ENCODE data around the gene ARNT2. TPM values are rescaled to one million over a fixed set of nuclear protein-coding genes. Genes with fewer than 3 reads are reported as not detected.
"Not testable (repeated sequence)": the region's sequence is repeated elsewhere in the genome, so short reads cannot be mapped to it uniquely, and the experiment has no call there.

Gene ARNT2
- polyA plus RNA-seq, 1 donor, result 6.2 TPM

DNA sequence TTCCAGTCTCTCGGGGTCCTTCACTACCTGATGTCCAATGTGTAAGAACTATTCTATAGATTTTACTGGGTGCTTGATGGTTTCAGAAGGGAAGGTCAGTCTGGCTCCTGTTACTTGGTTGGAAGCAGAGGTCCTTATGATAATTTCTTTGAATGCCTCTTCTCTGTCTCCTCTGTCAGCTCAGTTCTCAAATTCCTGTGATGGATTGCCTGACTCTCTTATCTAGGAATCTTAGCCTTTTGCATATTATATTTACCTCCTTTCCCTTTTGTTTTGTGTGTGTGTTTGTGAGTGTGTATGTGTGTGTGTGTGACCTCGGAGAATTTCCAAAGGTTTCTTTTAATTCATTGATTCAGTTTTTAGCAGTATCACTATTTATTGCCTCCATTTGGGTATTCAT lies 88.2 kb downstream of the ARNT2 start:
- no peak for DNase-seq

DNA sequence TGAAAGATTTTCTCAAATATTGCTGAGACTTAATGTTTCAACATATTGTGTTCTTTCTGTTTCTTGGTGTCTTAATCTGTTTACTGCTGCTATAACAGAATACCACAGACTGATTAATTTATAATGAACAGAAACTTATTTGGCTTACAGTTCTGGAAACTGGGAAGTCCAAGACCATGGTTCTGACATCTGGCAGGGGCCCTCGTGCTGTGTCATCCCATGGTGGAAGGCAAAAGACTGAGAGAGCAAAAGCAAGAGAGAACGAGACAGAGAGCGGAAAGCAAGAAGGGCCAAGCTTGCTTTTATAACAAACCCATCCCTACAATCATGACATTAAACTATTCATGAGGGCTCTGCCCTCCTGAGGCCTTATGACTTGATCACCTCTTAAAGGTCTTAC lies 88.7 kb downstream of the ARNT2 start:
- no peak for DNase-seq

DNA sequence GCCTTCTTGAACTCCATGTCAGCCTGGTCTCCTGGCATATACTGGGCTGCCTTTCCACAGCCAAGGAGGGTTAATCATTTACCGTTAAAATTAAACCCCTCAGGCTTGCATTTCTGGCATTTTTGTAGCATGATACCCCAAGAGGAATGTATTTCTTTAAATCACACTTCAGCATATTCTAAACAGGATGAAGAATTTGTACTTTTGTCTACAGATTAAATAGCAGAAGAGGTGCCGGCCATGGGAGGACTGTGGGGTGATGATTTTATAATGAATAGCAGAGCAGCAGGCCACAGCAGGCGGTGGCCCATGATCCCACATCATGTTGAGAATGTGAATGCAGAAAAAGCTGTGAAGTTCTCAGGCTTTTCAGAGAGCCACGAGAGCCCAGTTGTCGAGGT lies 90.2 kb downstream of the ARNT2 start:
- no peak for DNase-seq

DNA sequence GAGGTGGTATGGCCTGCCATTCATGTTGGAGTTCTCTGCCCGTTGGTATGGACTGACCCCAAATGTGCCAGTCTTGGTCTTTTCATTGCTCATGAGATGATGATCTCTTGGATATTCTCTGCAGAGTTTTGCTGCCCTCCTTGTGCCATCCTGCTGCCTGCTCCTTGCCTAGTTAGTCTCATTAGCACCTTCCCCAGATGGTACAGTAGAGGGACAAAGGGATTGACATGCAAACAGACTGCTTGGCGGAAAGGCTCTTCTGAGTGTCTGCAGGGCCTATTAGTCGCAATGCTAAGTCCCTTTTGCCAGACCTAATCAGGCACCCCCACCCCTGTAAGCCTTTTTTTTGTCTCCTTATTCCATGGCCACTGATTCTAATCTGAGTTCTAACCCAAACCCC lies 90.6 kb downstream of the ARNT2 start:
- no peak for DNase-seq

DNA sequence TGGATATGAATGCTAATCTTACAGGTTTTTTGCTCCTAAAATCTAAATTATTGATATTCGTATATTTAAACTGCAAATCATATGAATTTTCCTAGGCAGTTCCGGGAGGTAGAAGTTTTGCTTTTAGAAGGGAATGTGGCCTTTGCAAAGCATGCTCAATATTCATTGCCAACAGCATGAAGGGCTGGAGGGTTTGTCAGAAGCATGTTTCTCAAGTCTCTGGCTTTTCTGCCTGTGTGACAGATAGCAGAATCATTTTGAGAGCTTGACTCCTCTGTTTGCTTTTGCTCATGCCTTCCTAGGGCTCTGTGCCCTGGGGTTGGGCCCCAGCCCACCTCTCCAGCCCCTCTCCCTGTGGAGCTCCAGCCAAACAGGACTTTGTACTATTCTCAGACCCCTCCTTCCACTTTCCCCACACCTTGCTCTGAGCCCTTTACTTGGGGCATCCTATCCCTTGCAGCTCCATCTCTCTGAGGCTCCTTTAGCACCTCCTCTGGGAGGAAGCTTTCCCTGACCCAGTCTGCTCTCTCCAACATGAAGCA lies 91.3 kb downstream of the ARNT2 start:
- DNase-seq, result no peak

DNA sequence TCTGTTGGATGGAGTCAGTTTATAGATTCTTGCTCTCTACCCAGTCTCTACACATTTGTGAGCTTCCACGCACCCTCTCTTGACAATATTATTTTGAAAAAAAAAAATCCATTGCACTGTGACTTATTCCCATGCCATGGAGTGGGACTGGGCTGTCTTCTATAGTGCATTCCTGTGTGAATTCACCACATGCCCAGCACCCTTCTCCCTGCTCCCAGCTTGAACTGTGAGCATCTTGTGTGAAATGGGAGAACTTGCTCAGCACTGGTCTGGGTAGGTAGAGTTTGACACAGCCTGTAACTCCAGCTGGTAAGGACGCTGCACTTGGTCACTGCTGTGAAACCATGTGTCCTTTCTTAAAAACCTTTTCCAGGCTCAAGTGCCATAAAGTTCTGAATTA lies 91.9 kb downstream of the ARNT2 start:
- no peak for DNase-seq

DNA sequence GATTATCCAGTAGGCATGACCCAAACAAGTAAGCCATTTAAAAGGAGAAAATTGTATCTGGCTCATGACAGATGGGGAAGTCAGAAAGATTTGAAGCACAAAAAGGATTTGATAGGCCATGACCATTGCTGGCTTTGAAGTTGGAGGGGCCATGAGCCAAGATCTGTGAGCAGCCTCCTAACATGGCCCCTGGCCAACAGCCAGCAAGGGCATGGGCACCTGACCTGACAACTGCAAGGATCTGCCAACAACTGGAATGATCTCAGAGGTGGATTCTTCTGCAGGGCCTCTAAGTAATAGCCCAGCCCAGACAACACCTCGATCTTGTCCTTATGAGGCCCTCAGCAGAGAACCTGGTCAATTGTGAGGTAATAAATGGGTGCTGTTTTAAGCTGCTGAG lies 93.0 kb downstream of the ARNT2 start:
- DNase-seq, result no peak

DNA sequence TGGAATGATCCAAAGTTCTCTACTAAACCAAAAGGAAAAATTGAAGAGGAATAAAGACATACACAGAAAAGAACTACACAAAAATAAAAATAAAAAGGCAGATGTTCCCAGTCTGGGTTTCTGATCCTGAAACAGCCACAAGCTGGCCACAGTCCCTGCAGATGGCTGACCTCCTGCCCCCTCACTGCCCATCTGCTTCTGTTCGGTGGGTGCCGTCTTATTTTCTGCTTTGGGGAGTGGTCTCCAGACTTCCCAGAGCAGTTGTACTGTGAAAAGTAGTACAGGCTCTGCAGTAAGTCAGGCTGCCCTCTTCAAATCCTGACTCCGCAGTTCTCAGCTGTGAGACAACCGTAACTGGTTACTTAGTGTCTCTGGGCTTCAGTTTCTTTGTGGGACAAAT lies 94.5 kb downstream of the ARNT2 start:
- no peak for DNase-seq

DNA sequence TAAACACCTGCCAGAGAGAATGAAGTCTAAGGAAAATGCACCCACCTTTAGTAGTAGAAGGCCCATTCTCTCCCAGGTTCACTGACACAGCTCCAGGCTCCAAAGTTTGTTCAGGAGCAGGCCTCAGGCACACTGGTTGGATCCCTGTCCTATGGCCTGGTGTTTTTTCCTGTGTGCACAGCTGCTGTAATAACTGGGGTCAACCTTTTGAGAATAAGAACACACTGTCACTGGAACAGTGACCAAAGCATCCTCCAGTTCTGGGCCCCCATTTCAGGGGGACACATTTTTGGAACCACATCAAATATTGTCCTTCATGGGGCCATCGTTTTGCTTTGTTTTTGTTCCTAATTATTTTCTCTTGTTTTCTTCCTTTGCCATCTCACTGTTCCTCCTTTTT lies 95.8 kb downstream of the ARNT2 start:
- no peak for DNase-seq

DNA sequence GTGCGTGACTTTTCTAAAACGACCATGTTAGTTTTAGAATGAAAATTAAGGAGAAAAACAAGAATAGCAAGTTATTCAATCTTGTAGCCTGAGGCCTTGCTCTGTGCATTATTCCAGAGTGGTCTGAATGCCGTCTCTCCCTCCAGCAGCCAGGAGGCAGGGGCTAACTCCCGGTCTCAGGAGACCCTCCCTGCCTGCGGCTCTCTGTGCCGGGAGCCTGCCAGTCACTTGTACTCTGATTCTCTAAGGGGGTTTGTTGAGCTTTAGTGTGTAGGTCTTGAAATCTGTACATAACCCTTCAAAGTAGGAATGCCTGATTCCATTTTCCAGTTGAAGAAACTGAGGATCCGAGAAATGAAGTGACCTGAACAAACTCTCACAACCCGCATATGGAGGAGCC lies 97.3 kb downstream of the ARNT2 start:
- no peak for DNase-seq

DNA sequence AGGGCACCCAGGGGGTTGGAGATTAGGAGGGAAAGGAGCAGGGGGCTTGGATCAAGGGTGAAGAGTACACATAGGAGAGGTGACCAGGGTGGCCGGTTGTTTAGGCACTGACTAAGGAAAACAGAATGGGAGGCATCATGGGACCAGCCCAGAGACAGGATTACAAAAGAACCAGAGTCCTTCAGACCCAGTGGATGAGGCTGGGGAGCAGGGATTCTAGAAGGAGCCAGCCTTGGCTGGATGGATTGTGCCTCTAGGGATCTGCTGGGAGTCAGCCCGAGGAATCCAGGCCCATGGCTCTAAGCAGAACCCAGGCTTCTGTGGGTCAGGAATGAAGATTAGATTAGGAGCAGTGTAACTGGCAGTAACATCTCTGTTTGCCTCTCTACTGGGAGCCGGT lies 98.6 kb downstream of the ARNT2 start:
- no peak for DNase-seq

DNA sequence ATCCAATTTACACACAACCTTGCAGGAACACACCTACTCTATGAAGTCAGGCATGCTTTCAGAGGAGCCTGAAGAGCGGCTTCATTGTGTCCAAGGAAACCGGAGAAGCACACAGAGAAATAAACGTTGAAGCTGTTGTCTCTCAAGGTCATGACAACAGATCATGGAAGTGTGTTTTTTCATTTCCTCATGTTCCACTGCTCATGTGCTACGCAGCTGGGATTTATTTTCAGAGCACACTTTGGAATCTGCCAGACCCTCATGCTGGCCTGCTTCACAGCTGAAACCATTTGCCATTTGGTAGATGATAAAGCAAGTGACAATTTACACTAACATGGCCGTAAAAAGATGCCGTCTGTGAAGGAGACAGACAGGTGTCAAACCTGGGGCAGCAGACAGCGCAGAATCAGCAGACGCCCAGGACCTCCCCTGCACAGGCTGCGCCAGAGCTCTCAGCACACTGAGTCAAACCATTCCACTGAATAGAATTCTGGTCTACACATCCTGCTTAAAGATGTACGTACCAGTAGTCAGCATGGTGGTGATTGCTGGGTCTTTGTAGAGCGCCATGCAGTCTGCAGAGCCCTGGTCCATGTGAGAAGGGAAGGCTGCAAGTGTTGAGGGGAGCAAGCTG lies 99.3 kb downstream of the ARNT2 start:
- DNase-seq, result no peak

DNA sequence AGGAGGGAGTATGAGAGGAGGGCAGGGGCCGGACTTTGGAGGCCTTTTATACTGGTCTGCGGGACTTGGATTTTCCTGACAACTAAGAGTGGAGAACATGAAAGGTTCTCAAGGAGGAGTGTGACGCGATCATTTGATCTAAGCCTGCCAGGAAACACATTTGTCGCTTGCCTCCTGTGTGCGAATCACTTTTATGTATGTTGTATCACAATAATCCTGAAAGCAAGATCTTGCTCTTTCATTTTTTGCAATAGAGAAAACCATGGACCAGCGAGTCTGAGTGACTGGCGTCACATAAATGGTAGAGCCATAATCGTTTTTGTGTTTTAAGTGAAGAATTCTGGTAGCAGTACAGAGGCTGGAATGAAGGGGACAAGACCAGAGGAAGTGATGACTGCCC lies 100.7 kb downstream of the ARNT2 start:
- DNase-seq, result no peak

DNA sequence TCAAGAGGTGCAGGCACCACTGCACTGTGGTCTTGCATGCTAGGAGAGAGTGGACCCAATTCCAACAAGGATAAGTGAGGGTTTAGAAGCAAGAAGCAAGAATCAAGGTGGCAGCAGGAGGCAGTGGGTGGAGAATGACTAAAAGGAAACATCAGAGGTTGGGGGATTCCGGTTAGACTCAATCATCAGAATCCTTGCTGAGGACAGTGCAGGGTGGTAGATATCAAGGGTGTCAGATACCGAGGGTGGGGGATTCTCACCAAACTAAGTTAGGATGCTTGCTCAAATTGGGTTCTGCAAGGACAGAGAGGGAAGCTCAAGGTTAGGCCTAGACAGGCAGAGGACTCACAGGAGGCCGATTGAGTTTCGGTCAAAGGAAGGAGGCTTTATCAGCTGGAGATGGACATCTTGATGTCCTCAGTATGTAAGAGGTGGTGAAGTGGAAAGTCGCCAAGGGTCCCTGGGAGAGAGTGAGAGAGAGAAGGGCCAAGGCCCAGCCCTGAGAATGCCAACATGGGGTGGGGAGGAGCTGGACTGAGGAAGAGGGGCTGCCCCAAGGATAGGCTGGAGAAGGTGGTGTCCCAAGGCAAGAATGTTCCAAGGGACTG lies 102.2 kb downstream of the ARNT2 start:
- no peak for DNase-seq

DNA sequence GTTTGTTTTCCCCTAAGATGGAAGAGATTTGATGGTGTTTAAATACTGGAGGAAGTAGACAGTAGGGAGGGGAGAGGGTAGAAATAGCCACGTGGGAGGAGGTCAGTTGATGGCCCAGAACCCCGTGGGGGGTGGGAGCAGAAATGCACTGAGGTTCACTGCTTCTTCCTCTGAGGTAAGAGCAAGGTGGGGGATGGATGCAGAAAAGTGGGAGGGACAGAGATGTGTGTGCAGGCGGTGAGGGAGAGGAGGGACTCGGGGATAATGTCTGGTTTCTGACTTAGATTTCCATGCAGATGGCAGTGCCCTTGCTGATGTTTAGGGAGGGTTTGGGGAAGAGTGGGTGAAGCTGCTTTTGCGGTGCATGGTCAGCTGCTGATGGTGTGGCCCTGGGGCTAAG lies 102.9 kb downstream of the ARNT2 start:
- no peak for DNase-seq

DNA sequence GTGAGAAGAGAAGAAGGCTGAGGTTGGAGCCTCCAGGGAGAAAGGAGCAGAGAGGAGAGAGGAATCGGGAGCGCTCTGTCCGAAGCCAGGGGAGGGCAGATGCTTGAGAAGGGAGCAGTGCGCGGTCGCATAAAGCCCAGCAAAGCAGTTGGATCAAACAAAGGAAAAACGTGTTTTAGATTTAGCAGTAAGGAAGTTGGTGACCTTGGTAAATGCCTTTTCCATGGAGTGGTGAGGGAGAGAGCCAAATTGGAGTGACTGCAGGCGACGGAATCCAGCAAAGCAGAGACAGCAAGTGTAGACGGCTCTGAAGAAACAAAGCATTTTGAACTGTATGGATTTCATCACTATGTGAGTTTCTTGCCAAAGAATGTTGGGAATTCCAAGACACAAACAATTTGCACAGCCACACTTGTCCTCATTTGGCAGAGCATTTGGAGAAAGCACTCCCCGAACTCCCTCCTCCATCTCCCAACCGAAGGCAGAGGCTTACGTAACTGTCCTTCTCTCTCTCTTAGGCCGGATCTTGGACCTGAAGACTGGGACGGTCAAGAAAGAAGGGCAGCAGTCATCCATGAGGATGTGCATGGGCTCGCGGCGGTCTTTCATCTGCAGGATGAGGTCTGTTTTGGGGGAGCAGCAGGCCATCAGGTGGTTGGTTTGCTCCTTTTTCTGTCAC lies 103.6 kb downstream of the ARNT2 start:
- DNase-seq, result no peak

DNA sequence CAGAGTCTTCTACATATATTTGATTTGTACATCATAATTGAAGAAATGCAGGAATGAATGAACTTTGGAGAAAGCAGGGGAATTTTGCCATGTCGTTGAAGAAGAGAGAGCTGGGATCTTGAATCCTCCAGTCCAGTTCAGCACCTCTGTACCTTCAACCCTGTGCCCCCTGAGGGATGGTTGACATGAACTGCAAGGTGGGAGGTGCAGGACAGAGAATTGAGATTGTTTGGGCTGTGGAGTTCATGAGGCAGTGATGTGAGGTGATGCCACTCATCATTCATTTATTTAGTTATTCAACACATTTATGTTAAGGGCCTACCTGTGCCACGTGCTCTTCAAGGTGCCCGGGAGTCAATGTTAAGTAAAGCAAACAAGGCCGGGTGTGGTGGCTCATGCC lies 104.6 kb downstream of the ARNT2 start:
- DNase-seq, result no peak

DNA sequence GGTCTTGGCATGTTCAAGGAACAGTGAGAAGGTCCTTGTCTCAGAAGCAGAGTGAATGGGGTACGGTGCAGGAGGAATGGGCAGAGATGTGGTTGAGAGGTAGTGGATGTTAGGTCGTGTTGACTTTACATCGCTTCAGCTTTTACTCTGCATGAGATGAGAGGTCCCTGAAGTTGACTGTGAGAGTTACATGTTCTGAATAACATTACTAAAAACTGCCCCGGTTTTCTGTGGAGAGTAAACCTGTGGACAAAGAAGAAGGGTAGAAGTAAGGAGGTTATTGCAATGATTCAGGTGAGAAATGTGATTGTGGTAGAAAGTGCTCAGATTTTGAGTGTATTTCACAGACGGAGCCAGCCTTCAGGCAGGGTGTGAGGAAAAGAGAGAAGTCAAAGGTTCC lies 105.6 kb downstream of the ARNT2 start:
- no peak for DNase-seq

DNA sequence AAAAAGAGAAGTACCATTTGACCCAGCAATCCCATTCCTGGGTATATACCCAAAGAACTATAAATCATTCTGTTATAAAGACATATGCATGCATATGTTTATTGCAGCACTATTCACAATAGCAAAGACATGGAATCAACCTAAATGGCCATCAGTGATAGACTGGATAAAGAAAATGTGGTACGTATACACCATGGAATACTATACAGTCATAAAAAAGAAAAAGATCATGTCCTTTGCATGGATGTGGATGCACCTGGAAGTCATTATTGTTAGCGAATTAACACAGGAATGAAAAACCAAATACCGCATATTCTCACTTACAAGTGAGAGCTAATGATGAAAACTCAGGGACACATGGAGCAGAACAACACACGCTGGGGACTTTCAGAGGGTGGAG lies 106.8 kb downstream of the ARNT2 start:
- not testable (repeated sequence) for DNase-seq

DNA sequence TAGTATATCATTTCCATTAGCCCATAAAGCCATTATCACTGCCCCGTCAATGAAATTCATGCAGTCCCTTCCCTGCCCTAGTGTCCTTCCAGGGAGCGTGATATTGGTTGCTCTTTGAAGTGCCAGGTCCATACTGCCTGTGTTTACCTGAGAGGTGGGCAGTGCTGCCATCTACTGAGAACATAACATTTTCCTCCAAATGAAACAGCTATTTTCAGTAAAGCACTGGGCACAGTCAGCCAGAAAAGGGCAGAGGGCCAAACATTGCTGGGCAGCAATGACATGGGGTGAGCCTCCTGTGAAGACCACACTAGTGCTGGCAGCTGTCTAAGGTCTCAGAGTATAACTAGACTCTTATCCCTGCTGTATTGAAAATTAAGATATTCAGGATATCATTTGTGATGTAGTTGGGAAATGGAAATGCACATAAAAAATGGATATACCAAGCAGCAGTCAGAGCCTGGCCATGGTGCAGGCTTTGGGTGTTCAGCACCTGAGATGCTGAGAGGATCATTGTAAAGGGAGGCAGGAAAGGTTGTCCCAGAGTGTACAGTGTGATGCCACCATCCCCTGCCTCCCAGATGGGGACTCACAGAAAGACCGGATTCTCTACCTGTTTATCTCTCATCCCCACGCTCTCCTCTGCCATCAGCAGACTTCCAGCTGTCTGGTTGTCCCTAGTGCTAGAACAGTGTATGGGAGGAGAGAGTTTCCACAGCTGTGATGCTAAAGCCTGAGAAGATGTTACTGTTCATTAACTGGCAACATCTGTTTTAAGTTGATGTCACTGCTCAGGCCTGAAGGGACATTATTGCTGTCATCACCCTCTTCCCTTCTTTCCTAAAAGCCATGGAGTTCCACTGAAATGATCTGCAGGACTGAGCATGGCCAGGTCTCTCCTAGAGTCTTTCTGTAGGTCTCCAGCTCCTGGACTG lies 108.8 kb downstream of the ARNT2 start:
- DNase-seq, result no peak

DNA sequence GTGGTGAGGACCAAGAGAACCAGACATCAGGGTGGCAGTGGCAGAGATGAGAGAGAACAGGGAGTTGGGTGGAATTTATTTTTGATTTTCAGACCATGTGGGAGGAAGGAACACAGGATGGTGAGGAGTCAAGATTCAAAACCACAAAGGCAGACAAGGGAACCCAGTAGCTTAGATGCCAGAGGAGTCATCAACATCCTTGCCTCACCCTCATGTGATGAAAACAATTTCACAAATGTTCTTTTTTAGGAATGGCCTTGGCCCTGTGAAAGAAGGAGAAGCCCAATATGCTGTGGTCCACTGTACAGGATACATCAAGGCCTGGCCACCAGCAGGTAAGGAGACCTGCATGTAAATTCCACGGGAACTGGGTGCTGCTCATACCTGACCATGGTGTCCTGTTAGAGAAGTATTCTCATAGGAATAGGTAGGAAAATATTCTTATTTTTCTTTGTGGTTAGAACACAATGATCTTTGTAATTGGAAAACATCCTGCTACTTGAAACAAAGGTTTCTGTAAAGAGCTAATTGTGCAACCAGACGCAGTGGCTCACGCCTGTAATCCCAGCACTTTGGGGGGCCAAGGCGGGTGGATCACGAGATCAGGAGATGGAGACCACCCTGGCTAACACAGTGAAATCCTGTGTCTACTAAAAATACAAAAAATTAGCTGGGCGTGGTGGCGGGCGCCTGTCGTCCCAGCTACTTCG lies 110.0 kb downstream of the ARNT2 start:
- no peak for DNase-seq

DNA sequence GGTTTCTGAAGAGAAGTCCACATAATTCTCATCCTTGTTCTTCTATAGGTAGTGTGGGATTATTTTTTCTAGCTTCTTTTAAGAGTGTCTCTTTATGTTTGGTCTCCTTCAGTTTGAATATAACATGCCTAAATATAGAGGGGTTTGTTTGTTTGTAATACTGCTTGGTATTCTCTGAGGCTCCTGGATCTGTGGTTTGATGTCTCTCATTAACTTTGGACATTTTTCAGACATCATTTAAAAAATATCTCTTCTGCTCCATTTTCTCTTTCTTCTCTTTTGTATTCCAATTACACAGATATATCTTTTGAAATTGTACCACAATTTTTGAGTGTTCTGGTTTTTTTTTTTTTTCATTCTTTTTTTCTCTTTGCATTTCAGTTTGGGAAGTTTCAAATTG lies 113.1 kb downstream of the ARNT2 start:
- no peak for DNase-seq
